Fibroblast of lung (primary cell): ENCODE data around the gene COG2. TPM values are rescaled to one million over a fixed set of nuclear protein-coding genes. Genes with fewer than 3 reads are reported as not detected.

Experiments used
- DNase-seq, 2 donors: peaks; one replicate each; pipeline versions ENCODE4 v3.0.0 to v3.0.0-alpha.2; 2010; ENCODE audit warnings: low read depth in 2 of 2
- H2AFZ ChIP-seq: 2 replicates; pipeline ENCODE4 v1.5.1; 2012; ENCODE audit warnings: low read length, control low read depth, inconsistent platforms
- H3K27ac ChIP-seq: 2 replicates; pipeline ENCODE4 v1.5.1; 2011; ENCODE audit warnings: low read length, control low read depth; ENCODE audit not compliant: insufficient read depth
- H3K27me3 ChIP-seq: 2 replicates; pipeline ENCODE4 v1.5.1; 2011; ENCODE audit warnings: mild to moderate bottlenecking, low read length; ENCODE audit not compliant: control insufficient read depth, insufficient read depth
- H3K36me3 ChIP-seq: 2 replicates; pipeline ENCODE4 v1.5.1; 2011; ENCODE audit warnings: low read length; ENCODE audit not compliant: control insufficient read depth, insufficient read depth
- H3K4me1 ChIP-seq: 2 replicates; pipeline ENCODE4 v1.5.1; 2011; ENCODE audit warnings: low read length; ENCODE audit not compliant: control insufficient read depth, insufficient read depth; ENCODE audit errors: extremely low read depth
- H3K4me2 ChIP-seq: 2 replicates; pipeline ENCODE4 v1.5.1; 2011; ENCODE audit warnings: low read length, control low read depth; ENCODE audit not compliant: insufficient read depth; ENCODE audit errors: extremely low read depth
- H3K4me3 ChIP-seq, 4 experiments: fragments of 200-600 bp in 1 of 4; sonication (generic) in 1 of 4; replicated peaks in 1 of 4; 2 replicates each; pipeline ENCODE4 v1.5.1; 2011 to 2016; ENCODE audit warnings: low read length in 4 of 4, low read depth in 3 of 4, mild to moderate bottlenecking in 3 of 4, control low read depth in 2 of 4, inconsistent platforms in 1 of 4, mixed read lengths in 1 of 4; ENCODE audit not compliant: insufficient read depth in 1 of 4; ENCODE audit errors: control extremely low read depth in 1 of 4
- H3K79me2 ChIP-seq: 2 replicates; pipeline ENCODE4 v1.5.1; 2012; ENCODE audit warnings: mild to moderate bottlenecking, low read length, inconsistent platforms; ENCODE audit not compliant: control insufficient read depth, insufficient read depth
- H3K9ac ChIP-seq: 2 replicates; pipeline ENCODE4 v1.5.1; 2011; ENCODE audit warnings: mild to moderate bottlenecking, low read length, control low read depth; ENCODE audit not compliant: insufficient read depth
- H3K9me3 ChIP-seq: 2 replicates; pipeline ENCODE4 v1.5.1; 2012; ENCODE audit warnings: low read depth, low read length; ENCODE audit not compliant: control insufficient read depth, insufficient read depth
- H4K20me1 ChIP-seq: 2 replicates; pipeline ENCODE4 v1.5.1; 2011; ENCODE audit warnings: low read length; ENCODE audit not compliant: control insufficient read depth, insufficient read depth; ENCODE audit errors: extremely low read depth
- CTCF ChIP-seq, 2 donors: IDR thresholded peaks in 1 of 2; conservative IDR thresholded peaks in 1 of 2; 1 replicate in 1 of 2; 2 replicates in 1 of 2; pipeline ENCODE4 v1.5.1; 2011 to 2012; ENCODE audit warnings: low read length in 2 of 2, control low read depth in 1 of 2, inconsistent platforms in 1 of 2, low read depth in 1 of 2, mild to moderate bottlenecking in 1 of 2
- EZH2 ChIP-seq: IDR thresholded peaks from 2 replicates; pipeline ENCODE4 v1.5.1; 2012; ENCODE audit warnings: low read length, control low read depth, mild to moderate bottlenecking; ENCODE audit errors: missing control alignments
- polyA plus RNA-seq, 2 donors: library from polyadenylated mRNA; depleted of rRNA in 1 of 2; stranded (reverse) in 1 of 2; unstranded in 1 of 2; fragments of >200 nt; gene quantifications; 2 replicates each; pipeline ENCODE4 v1.2.1, GENCODE V29; 2011 to 2012; ENCODE audit warnings: missing spikeins in 1 of 2
- total RNA-seq: library from RNA; depleted of rRNA; stranded (reverse); fragments of >200 nt; gene quantifications from 2 replicates; pipeline ENCODE4 v1.2.1, GENCODE V29; 2014

Gene COG2
- total and polyA plus RNA-seq, 2 donors (not counting 1 experiment from before 2014, with no cell fraction given): 15.4 to 21.5 TPM

DNA sequence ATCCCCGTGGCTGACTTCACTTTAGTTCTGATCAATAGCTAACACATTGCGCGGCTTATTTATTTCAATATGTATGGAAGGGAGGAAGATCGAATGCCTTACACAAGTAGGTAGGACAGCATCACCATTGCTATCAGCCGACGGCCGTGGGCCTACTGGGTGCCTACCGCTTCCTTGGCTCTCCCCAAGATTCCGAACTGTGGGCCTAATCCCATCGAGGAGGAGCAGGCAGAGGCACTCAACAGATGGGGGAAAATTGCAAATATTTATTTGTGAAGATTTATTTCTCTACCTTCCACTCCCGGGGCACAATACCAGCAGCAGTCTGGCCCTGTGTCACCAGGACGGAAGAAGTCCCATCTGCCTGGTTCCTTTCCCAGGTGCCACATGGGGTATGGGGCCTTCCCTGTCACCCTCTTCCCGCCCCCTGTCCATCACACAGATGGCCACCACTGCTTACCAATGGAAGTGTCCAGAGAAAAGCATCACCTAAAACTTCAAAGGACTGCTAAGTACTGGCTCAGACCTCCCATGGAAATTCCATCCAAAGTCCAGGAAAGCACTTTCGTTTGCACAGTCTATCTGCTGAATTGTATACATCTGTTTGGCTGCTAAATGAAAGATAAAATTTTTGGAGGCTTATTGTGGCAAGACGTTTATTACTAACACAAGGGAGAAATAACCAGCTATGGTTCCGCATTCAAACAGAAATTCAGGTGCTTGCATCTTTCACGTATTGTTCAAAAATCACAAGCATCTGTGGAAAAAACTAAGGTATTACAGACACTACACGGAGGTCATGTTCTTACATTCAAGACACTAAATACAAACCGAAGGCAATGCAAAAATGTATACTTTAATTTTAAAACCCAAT lies 59.9 kb downstream of the COG2 start:
- H2AFZ ChIP-seq: no peak overlapping the region
- no peak overlapping the region for H3K9ac ChIP-seq
- H3K9me3 ChIP-seq: no peaks in the 10 kb centered on the region
- TF ChIP-seq EZH2 (no peak), CTCF (conservative IDR thresholded peaks at IDR 0.05 in 1 of 2, IDR thresholded peaks at IDR 0.05 in 1 of 2; ENCODE audit: low read depth in 1 of 2, low read length in 2 of 2) (no peak)
- H3K4me2 ChIP-seq: no peak overlapping the region
- H3K27me3 ChIP-seq: no peaks in the 10 kb centered on the region
- no peaks in the 10 kb centered on the region for H3K36me3 ChIP-seq
- no peak overlapping the region for H3K4me3 ChIP-seq
- no peak for DNase-seq
- no peak overlapping the region for H3K27ac ChIP-seq
- H3K79me2 ChIP-seq: no peaks in the 10 kb centered on the region
- no peaks in the 10 kb centered on the region for H4K20me1 ChIP-seq
- no peaks in the 10 kb centered on the region for H3K4me1 ChIP-seq

DNA sequence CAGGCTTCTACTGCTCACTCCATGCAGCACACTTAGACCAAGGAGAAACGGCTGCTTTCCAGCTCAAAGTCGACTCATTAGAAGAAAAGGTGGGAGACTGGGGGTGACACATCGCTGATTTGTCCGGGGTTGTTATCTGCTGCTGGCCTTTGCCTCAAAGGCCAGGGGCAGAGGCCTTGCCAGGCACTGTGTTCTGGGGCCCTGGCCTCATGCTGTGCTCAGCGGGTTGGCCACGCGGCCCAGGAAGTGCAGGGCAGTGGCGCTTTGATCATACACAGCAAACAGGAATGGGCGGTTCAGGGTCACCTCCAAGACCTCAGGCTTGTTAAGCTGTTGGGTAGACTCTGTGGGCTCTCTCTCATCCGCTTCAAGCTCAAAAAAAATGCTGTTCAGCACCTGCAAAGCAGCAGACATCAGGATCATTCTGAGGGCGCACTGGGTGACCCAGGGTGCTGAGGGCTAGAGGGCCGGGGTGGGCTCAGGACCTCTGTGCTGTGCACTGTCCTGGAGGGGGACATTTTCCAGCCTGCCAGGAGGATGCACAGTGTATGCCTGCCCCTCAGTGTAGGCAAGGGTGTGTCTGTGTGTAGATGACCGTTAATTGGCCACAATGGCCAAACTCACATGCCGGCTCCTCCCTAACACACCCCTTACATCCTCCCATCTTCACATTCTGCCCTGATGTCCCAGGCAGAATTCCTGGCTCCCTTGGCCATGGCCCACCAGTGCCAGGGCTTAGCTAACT lies 60.8 kb downstream of the COG2 start:
- no peaks in the 10 kb centered on the region for H3K36me3 ChIP-seq
- no peaks in the 10 kb centered on the region for H3K9me3 ChIP-seq
- H3K4me2 ChIP-seq: no peak overlapping the region
- no peaks in the 10 kb centered on the region for H3K27me3 ChIP-seq
- H3K27ac ChIP-seq: no peak overlapping the region
- no peak overlapping the region for H3K9ac ChIP-seq
- no peak overlapping the region for H2AFZ ChIP-seq
- no peaks in the 10 kb centered on the region for H4K20me1 ChIP-seq
- no peaks in the 10 kb centered on the region for H3K79me2 ChIP-seq
- no peaks in the 10 kb centered on the region for H3K4me1 ChIP-seq
- no peak overlapping the region for H3K4me3 ChIP-seq
- DNase-seq: no peak
- no peak for TF ChIP-seq EZH2

DNA sequence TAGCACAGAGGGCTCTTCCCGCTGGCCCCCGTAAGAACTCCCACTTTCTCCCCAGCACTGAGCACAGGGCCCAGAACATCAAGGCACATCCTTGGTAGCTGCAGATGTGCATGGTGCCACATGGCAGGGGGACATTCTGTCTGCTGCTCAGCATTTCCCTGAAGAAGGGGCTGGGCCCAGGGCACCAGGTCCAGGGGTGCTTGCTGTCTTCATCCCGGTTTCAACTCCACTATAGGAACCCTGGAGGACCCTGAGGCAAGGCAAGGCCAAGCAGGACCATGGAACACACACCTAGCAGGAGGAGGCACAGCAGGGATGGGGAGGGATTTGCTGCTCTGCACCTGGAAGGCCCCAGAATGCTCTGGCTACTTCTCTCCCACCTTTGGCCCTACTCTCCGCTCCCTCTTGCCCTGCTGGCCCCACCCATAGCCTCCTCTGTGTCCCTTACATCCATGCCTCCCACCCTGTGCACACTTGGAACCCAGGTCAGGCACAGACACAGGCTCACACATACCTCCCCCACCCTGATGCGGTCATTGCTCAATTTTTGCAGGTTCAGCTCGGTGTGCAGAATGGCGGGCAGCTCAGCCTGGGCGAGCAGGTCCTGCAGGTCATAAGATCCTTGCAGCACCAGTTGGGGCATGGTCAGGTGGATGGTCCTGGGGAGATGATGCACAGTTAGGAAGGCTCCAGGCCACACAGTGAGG lies 61.6 kb downstream of the COG2 start:
- DNase-seq: no peak
- Histone ChIP-seq H3K9ac (no peak overlapping the region), H3K27me3 (no peaks in the 10 kb centered on the region), H4K20me1 (no peaks in the 10 kb centered on the region), H3K9me3 (no peaks in the 10 kb centered on the region), H3K4me3 (no peak overlapping the region), H2AFZ (no peak overlapping the region), H3K79me2 (no peaks in the 10 kb centered on the region), H3K4me1 (no peaks in the 10 kb centered on the region), H3K36me3 (no peaks in the 10 kb centered on the region), H3K27ac (no peak overlapping the region), H3K4me2 (no peak overlapping the region)
- TF ChIP-seq EZH2 (no peak), CTCF (conservative IDR thresholded peaks at IDR 0.05 in 1 of 2, IDR thresholded peaks at IDR 0.05 in 1 of 2; ENCODE audit: low read depth in 1 of 2, low read length in 2 of 2) (no peak)
